IPS-NIHi11 (cell line): ENCODE measurements around the gene FKBP10.
"Not testable (repeated sequence)": the region's sequence is repeated elsewhere in the genome, so short reads cannot be mapped to it uniquely, and the experiment has no call there.

Experiments
- DNase-seq: peaks from one replicate; pipeline ENCODE4 v3.0.0; 2012; ENCODE audit warnings: mixed read lengths, low spot score

FKBP10 gene

DNA sequence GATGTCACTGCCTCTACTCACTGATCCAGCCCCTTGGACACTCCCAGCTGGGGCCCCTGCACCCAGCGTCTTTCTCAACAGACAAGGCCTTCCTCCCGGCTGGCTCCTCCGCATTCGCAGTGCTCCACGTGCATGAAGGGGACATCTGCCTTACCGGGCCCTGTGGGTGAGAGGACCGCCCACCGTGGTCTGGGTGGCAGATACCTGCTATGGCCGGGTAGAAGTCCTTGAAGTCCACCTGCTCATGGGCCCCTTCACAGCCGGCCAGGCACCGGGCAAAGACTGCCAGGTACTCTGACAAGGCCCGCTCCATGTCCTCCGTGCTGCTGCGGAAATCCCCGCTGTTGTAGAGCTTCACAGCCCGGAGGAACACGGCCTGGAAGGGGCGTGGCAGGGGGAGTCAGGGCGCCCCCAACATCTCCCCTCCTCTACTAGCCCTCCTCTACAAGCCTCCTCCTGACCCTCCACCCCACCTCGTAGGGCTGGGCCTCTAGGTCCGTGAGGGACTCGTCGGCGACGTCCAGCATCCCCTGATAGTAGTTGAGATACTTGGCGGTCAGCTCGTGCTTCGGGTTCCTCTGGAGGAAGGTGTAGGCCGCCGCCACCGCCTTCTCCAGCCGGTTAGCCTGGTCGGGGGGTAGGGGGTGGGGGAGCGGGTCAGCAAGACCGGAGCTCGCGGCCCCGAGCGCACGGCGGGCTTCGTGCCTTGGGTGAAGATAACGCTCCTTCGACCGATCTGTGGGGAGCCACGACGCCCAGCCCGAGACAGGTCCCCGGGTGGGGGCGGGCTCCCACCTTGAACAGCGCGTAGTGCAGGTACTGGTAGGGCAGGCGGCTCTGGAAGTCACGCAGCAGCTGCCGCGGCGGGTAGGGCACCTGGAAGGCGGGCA lies 1.9 kb upstream of the FKBP10 start:
- DNase-seq, result peak; percentile 57

DNA sequence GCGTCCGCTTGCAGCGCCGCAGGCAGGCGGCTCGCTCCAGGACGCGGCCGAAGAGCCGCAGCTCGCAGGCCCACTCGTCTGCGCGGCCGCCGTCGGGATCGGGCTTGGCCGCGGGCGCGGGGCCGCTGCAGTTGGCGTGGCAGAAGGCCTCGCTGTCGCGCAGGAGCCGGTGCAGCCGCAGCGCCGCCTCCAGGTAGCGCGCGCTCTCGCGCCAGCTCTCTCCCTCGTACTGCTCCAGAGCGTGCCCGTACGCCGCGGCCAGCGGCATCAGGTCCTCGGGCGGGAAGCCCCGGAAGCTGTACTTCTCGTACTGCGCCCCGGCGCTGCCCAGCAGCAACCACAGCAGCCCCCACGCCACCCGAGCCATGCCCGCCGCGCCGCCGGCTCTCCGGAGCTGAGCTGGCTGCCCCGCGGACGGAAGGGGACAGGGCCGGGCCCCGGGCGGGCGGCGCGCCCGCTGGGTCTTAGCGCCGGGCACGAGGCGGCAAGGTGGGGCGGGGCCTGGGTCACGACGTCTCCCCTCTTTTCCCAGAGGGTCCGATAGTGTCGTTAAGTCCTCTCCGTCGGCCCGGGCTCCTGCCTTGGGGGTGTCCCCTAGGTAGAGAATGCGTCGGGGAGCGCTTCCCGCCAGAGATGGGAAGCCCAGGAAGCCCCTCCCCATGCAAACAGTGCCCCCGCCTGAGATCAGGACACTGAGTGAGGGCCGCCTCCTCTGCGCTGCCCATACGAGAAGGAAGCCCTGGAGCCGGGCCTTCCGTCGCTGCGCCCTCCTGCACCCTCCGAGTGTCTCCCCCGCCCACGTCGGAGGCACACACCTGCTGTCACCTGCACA lies 1.0 kb upstream of the FKBP10 start, which contains the start of gene P3H4:
P3H4 (minus strand) TSS at position 401 of the 832 bp plus-strand sequence; CDS start at position 367, 34 bp downstream.
- peak; percentile 88 for DNase-seq

DNA sequence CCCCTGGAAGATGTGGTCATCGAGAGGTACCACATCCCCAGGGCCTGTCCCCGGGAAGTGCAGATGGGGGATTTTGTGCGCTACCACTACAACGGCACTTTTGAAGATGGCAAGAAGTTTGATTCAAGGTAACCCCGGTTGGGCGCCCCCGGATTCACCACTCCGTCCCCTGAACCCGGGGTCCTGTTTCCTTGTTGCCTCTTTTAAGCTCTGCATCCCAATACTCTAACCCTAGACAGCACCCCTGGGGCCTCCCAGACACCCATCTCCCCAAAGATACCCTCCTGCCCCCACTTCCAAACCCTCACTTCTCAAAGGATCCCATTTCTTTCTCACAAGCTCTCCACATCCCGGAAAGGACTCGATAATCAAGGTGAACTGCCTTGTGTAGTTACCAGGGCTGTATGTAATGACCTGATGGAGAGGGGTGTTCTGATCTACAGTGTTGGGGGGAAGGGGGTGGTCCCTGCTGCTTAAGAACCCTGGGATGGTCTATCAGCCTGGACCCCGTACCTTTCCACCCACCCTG lies 412 bp downstream of the FKBP10 start:
- DNase-seq, result no peak

DNA sequence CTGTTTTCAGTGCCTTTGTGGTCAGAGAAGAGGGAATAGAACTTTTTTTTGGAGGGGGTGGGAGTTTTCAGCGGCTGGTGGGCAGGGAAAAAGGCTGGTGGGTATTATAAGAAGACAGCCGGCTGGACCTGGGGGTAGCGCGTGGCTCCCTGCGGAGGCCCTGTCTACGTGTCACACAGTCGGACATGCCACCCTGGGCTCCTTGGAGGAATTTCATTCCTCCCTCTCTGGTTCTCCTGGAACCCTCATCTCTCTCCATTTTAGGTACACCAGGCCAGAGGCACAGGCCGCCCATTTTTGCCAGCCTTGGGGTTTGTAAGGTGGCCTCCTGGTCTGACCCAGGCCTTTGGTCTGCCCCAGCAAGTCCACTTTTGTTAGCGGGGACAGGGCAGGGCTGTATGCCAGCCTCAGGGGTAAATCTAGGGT lies 908 bp downstream of the FKBP10 start:
- no peak for DNase-seq

DNA sequence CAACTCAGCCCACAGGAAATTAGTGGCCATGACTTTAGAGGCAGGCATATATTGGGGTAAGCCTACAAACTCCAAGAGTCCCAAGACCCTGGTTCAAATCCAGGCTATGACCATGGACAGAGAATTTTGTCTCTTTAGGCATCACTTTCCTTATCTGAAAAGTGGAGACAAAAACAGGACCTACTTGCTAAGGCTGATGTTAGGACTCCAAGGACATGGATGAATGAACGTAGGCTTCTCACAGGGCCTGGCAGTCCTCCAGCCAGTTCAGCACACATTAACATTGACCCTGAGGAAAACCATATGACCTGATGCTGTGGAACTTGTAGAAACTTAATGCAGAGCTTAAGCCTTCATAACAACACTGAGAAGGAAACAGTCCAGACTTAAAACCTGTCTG lies 1.4 kb downstream of the FKBP10 start:
- no peak for DNase-seq

DNA sequence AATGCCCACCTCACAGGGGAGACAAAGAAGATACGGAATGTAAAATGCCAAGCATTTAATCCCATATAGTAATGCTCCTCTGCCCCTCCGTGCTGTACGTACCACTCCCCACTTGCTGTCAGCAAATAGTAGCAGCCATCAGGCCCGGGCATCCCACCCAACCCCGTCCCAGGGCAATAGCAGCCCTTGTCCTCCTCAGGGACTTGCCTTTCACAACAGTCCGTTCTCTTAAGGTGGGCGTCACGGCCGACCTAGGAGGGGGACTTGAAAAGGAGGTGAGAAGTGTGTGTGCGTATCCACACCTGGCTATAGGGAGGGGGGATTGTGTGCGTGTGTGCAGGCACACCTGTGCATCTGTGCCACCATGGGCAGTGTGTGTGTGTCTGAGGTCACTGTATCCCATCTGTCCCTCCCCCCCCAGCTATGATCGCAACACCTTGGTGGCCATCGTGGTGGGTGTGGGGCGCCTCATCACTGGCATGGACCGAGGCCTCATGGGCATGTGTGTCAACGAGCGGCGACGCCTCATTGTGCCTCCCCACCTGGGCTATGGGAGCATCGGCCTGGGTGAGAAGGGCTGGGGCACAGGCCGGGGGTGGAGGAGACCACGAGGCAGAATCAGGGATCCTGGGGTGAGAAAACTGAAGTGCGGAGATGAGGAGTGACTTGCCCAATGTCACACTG lies 4.0 kb downstream of the FKBP10 start:
- DNase-seq, result no peak

DNA sequence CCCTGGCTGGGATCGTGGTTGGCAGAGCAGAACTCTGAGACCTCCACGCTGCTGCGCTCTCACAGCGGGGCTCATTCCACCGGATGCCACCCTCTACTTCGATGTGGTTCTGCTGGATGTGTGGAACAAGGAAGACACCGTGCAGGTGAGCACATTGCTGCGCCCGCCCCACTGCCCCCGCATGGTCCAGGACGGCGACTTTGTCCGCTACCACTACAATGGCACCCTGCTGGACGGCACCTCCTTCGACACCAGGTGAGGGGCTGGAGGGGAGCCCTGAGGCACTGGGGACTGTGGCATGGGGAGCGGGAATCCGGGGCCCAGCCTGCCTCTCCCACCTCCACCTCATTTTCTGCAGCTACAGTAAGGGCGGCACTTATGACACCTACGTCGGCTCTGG lies 5.2 kb downstream of the FKBP10 start:
- no peak for DNase-seq

DNA sequence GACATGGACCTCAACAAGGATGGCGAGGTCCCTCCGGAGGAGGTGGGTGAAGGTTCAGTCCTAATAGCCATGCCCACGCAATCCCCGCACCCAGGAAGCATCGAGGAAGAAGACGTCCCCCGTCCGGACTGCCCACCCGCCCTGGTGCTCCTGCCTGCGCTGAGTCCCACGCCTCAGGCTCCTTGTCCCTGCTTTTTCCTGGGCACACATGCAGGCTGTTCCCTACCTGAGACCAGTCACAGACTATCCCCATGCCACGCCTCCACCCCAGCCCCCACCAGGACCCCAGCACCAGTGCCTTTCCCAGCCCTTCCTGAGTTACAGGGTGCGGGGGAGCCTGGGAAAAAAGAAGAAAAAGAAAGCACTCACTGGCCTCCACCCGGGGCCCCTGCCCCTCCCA lies 9.0 kb downstream of the FKBP10 start:
- no peak for DNase-seq

DNA sequence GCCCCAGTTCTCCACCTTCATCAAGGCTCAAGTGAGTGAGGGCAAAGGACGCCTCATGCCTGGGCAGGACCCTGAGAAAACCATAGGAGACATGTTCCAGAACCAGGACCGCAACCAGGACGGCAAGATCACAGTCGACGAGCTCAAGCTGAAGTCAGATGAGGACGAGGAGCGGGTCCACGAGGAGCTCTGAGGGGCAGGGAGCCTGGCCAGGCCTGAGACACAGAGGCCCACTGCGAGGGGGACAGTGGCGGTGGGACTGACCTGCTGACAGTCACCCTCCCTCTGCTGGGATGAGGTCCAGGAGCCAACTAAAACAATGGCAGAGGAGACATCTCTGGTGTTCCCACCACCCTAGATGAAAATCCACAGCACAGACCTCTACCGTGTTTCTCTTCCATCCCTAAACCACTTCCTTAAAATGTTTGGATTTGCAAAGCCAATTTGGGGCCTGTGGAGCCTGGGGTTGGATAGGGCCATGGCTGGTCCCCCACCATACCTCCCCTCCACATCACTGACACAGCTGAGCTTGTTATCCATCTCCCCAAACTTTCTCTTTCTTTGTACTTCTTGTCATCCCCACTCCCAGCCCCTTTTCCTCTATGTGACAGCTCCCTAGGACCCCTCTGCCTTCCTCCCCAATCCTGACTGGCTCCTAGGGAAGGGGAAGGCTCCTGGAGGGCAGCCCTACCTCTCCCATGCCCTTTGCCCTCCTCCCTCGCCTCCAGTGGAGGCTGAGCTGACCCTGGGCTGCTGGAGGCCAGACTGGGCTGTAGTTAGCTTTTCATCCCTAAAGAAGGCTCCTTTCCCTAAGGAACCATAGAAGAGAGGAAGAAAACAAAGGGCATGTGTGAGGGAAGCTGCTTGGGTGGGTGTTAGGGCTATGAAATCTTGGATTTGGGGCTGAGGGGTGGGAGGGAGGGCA lies 9.7 kb downstream of the FKBP10 start:
- no peak for DNase-seq

DNA sequence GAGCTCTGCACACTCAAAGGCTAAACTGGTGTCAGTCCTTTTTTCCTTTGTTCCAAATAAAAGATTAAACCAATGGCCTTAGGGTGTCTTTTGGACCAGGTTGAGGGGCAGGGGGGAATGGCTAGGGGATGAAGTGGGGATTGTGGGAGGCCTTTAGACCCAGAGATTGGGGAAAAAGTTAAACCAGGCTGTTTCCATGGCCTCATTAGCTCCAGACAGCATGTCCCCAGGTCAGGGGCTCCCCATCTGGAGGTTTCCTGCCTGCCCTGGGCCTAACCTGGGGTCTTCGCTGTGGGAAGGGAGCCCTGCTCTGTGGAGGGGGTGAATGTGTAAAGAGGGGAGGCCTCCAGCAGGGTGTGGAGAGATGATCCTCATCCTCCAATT lies 10.3 kb downstream of the FKBP10 start:
- DNase-seq, result no peak

DNA sequence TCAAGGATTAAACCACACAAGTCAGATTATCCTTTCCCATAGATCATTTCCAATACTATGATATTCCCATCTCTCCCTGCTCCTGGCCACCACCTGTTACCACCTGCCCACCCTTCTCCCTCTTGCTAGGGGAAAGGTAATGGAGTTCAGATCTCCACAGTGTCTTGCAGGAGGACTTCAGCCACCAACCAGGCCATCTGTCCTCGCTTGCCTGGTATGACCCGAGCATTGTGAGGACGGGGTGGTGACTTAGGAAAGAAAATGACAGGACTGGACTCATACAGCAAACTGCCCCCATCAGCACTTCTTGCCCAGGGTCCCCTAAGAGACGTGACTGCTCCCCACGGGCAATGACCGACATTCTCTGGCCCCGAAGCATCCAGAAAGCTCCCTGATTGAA lies 10.8 kb downstream of the FKBP10 start:
- DNase-seq, result no peak

DNA sequence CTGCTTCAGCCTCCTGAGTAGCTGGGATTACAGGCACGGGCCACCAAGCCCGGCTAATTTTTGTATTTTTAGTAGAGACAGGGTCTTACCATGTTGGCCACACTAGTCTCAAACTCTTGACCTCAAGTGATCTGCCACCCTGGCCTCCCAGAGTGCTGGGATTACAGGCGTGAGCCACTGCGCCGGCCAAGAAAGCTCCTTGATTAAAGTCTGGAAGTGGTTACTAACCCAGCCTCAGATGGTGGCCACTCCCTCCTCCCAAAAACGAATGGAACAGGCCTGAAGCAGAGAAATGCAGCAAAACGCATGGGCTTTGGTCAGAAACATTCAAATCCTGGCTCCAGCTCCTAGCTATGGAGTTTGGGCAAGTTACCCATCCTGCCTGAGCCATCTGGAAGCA lies 11.3 kb downstream of the FKBP10 start:
- DNase-seq, result no peak

DNA sequence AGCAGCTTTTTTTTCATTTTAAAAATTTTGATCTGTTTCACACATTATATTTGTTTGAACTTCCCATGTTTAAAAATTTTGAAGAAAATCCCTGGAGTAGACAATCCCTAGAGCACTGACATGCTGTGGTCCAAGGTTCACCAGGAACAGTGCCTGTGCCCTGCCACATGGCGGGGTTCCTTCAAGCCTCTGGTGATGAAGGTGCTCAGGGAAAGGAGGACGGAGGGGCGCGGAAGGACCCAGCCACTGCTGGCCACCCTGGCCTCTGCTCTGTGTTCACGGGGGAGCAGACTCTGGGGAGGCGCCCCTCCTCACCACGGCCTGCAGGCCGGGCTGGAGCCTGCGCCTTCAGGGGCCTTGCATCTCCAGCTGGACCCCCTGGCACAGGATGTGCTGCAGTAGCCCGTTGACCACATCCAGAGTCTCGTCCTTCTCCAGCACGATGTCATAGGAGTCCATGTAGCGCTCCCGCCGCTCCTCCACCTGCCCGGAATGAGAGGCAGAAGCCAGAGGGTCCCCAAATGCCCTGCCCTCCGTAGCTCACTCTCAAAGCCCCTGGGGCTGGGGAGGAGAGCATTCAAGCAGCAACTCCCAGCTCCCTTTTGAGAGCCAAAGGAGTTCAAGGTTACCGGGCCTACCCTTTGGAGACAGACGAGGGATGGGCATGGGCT lies 12.5 kb downstream of the FKBP10 start:
- DNase-seq, result no peak

DNA sequence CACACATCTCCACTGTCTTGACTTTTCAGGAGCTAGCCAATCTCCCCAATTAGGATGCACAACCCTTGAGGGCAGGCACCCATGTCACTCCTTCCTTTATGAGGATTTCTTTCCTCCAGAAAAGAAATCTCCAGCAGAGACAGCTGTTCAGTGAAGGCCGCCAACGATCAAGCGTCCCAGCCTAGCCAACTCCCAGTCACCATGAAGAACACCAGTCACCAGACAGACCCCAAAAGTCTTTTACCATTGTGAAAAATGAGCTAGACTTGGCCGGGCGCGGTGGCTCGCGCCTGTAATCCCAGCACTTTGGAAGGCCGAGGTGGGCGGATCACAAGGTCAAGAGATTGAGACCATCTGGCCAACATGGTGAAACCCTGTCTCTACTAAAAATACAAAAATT lies 17.2 kb downstream of the FKBP10 start:
- not testable (repeated sequence) for DNase-seq

DNA sequence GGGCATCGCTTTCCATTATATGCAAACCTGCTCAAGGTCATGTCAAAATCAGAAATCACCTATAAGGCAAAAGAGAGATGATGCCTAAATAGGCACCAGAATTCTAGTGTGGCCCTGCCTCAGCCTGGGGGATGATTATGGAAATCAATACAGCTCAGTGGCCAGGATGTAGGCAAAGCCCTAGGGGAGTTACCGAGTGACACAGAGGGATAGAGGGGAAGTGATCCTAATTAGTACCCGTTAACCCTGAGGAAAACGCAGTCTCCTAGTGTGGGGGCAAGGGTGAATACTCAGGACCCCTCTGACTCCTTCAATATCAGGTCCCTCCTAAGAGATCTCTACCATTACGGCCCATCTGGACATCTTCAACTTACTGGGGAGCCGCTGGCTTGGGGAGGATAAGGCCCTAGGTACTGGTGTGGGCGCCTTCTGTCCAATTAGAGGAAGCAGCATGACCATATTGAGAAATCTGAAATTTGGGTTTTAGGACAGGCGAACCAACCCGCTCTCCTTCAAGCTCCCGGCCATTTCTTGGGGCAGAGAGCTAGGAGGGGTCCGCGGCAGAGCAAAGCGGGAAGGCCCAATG lies 22.5 kb downstream of the FKBP10 start:
- DNase-seq, result peak; percentile 30

DNA sequence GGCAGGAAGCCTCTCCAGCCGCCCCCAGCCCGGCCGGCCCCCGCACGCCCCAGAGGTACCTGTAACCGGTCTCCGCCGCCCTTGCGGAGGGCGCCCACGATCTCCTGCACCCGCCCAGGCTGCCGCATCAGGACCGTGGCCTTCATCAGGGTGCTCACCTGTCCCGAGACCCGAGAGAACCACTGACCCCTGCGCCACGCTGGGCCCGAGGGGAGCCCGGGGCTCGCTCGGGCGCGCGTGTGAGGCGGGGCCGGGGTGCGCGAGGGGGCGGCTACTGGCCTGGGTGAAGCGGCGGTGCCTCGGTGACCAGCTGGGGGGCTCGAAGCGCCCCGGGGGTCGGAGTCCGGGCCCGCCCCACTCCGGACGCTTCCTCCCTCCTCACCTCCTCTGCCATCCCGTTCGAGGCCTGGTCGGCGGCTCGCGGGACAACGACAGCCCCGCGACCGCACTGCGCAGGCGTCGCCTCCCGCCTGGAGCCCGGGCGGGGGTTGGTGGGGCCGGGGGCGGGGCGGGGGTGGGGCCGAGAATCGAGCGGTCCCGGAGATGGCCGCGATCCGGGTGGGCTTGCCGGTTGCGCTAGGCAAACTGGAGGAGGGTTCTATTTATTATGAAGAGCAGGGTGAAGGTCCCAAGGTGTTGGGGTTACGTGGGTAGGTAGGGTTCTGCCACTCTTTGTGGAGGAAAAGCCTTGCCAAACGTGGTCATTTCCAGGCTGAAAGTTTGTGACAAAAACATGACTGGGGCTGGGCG lies 23.2 kb downstream of the FKBP10 start, which contains the start of gene NT5C3B:
NT5C3B (minus strand) TSS at position 433 of the 750 bp plus-strand sequence; CDS start at position 394, 39 bp downstream.
- peak; percentile 96 for DNase-seq

DNA sequence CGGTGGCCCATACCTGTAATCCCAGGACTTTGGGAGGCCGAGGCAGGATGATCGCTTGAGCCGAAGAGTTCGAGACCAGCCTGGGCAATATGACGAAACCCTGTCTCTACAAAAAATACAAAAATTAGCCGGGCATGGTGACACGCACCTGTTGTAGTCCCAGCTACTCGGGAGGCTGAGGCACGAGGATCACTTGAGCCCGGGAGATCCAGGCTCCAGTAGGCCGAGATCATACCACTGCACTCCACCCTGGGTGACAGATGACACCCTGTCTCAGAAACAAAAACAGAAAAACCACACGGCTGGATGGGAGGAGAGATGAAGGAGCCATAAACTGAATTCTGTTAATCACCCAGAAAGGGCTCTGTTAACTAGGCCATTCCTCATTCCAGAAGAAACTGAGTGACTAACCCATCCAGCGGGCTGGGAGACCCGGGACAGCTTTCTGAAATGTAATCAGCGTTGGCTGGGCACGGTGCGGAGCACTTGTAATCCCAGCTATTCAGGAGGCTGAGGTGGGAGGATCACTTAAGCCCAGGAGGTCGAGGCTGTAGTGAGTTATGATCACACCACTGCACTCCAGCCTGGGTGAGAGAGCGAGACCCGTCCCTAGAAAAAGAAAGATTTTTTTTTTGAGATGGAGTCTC lies 23.9 kb downstream of the FKBP10 start:
- no peak for DNase-seq

DNA sequence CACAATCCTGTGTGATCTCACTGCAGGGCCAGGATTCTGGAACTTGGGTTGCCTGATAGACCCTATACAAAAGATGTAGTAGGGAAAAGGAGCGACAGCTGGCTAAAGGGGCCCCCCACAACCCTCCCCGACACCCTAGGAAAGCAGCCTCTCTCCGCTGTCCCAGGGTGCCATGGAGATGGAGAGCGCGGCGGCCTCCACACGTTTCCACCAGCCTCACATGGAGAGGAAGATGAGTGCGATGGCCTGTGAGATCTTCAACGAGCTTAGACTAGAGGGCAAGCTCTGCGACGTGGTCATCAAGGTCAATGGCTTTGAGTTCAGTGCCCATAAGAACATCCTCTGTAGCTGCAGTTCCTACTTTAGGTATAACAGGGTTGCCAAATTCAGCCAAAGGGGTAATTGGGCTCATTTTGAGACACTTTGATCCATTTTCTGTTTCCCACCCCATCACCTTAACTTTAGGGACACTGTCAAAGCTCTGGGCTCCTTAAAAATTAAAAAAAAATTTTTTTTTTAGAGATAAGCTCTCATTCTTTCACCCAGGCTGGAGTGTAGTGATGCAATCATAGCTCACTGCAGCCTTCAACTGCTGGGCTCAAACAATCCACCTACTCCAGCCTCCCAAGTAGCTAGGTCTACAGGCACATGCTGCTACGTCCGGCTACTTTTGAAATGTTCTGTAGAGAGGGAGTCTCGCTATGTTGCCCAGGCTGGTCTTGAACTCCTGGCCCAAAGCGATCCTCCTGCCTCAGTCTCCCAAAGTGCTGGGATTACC lies 25.1 kb downstream of the FKBP10 start, which contains the start of gene KLHL10:
KLHL10 (plus strand) TSS at position 65 of the 778 bp plus-strand sequence; CDS start at position 173, 108 bp downstream.
- DNase-seq, result no peak
